Measurements from ENCODE around the gene PRR23E.

Gene PRR23E

GRCh38 chr3:127204841-127205582 is 12.1 kb downstream of the PRR23E start:
- TF ChIP-seq REST (IDR thresholded peaks at IDR 0.05; ENCODE audit: insufficient read depth in 1 of 2, low read depth in 2 of 2, low read length in 2 of 2) (no peak), FOXP2 (optimal IDR thresholded peaks at IDR 0.05; ENCODE audit: borderline replicate concordance, extremely low read depth, extremely low read length, insufficient read depth) (no peak), POLR2AphosphoS5 (IDR thresholded peaks at IDR 0.05; ENCODE audit: low read depth, low read length) (no peak), TAF1 (IDR thresholded peaks at IDR 0.05; ENCODE audit: borderline replicate concordance, insufficient read depth, low read length) (no peak), SIN3A (IDR thresholded peaks at IDR 0.05; ENCODE audit: borderline replicate concordance, insufficient read depth, low read length) (no peak)

- TF ChIP-seq SIN3A (IDR thresholded peaks at IDR 0.05; ENCODE audit: borderline replicate concordance, insufficient read depth, low read length) (no peak), REST (IDR thresholded peaks at IDR 0.05; ENCODE audit: insufficient read depth in 1 of 2, low read depth in 2 of 2, low read length in 2 of 2) (no peak), FOXP2 (optimal IDR thresholded peaks at IDR 0.05; ENCODE audit: borderline replicate concordance, extremely low read depth, extremely low read length, insufficient read depth) (no peak), POLR2AphosphoS5 (IDR thresholded peaks at IDR 0.05; ENCODE audit: low read depth, low read length) (no peak)
Observed at GRCh38 chr3:127206154-127206553, 13.2 kb downstream of the PRR23E start.

GRCh38 chr3:127206611-127207516 is 13.9 kb downstream of the PRR23E start:
- no peak for TF ChIP-seq SIN3A (IDR thresholded peaks at IDR 0.05; ENCODE audit: borderline replicate concordance, insufficient read depth, low read length)
- no peak for TF ChIP-seq FOXP2 (optimal IDR thresholded peaks at IDR 0.05; ENCODE audit: borderline replicate concordance, extremely low read depth, extremely low read length, insufficient read depth)
- no peak for TF ChIP-seq POLR2AphosphoS5 (IDR thresholded peaks at IDR 0.05; ENCODE audit: low read depth, low read length)
- TF ChIP-seq TAF1 (IDR thresholded peaks at IDR 0.05; ENCODE audit: borderline replicate concordance, insufficient read depth, low read length), result no peak
- TF ChIP-seq REST (IDR thresholded peaks at IDR 0.05; ENCODE audit: insufficient read depth in 1 of 2, low read depth in 2 of 2, low read length in 2 of 2), result no peak

GRCh38 chr3:127207727-127208482 is 15.0 kb downstream of the PRR23E start:
- no peak for TF ChIP-seq REST (IDR thresholded peaks at IDR 0.05; ENCODE audit: insufficient read depth in 1 of 2, low read depth in 2 of 2, low read length in 2 of 2)
- TF ChIP-seq POLR2AphosphoS5 (IDR thresholded peaks at IDR 0.05; ENCODE audit: low read depth, low read length), result no peak
- TF ChIP-seq TAF1 (IDR thresholded peaks at IDR 0.05; ENCODE audit: borderline replicate concordance, insufficient read depth, low read length), result no peak

Data from PFSK-1 (cell line).